WTC11 (cell line): ENCODE results near the gene NARS2.

Source experiments
- ATF1 ChIP-seq: sonication (generic); formaldehyde crosslinking; IDR thresholded peaks from 2 replicates; pipeline ENCODE4 v1.8.1; 2023; ENCODE audit warnings: mild to moderate bottlenecking, moderate library complexity, missing genetic modification reagents
- CTCF ChIP-seq: fragments of 200-600 bp; IDR thresholded peaks from 2 replicates; pipeline ENCODE4 v1.8.0; 2022; ENCODE audit warnings: antibody characterized with exemption
- E2F1 ChIP-seq: sonication (generic); formaldehyde crosslinking; IDR thresholded peaks from 2 replicates; pipeline ENCODE4 v1.8.0; 2022; ENCODE audit warnings: mild to moderate bottlenecking, missing genetic modification reagents
- FOXJ3 ChIP-seq: sonication (generic); formaldehyde crosslinking; IDR thresholded peaks from 2 replicates; pipeline ENCODE4 v1.9.0; 2021; ENCODE audit warnings: missing genetic modification reagents, mild to moderate bottlenecking, borderline replicate concordance
- FOXP1 ChIP-seq: sonication (generic); formaldehyde crosslinking; IDR thresholded peaks from 2 replicates; pipeline ENCODE4 v1.8.0; 2022; ENCODE audit warnings: missing genetic modification reagents, mild to moderate bottlenecking, moderate library complexity, borderline replicate concordance
- IRF1 ChIP-seq: sonication (generic); formaldehyde crosslinking; IDR thresholded peaks from 2 replicates; pipeline ENCODE4 v1.8.0; 2023; ENCODE audit warnings: missing genetic modification reagents
- JUN ChIP-seq: sonication (generic); formaldehyde crosslinking; IDR thresholded peaks from 2 replicates; pipeline ENCODE4 v1.8.0; 2023; ENCODE audit warnings: mild to moderate bottlenecking, missing genetic modification reagents
- NFYB ChIP-seq: sonication (generic); formaldehyde crosslinking; conservative IDR thresholded peaks from 2 replicates; pipeline ENCODE4 v1.8.0; 2022; ENCODE audit warnings: low read depth, missing genetic modification reagents
- NR3C1 ChIP-seq: sonication (generic); formaldehyde crosslinking; conservative IDR thresholded peaks from 2 replicates; pipeline ENCODE4 v1.8.1; 2023; ENCODE audit warnings: low read depth, mild to moderate bottlenecking, missing genetic modification reagents
- PRDM15 ChIP-seq: sonication (generic); formaldehyde crosslinking; IDR thresholded peaks from 2 replicates; pipeline ENCODE4 v1.8.0; 2022; ENCODE audit warnings: missing genetic modification reagents
- RELA ChIP-seq: sonication (generic); formaldehyde crosslinking; IDR thresholded peaks from 2 replicates; pipeline ENCODE4 v1.8.1; 2022; ENCODE audit warnings: missing genetic modification reagents, mild to moderate bottlenecking, borderline replicate concordance
- SP1 ChIP-seq: sonication (generic); formaldehyde crosslinking; conservative IDR thresholded peaks from 2 replicates; pipeline ENCODE4 v1.8.1; 2022; ENCODE audit warnings: missing genetic modification reagents
- USF1 ChIP-seq: sonication (generic); formaldehyde crosslinking; IDR thresholded peaks from 2 replicates; pipeline ENCODE4 v1.8.0; 2022; ENCODE audit warnings: mild to moderate bottlenecking, missing genetic modification reagents
- ZNF232 ChIP-seq: sonication (generic); formaldehyde crosslinking; IDR thresholded peaks from 2 replicates; pipeline ENCODE4 v1.8.0; 2022; ENCODE audit warnings: mild to moderate bottlenecking, missing genetic modification reagents

- TF ChIP-seq SP1 = no peak
- no peak for TF ChIP-seq IRF1 (CRISPR knock-in tag)
- no peak for TF ChIP-seq FOXJ3
- no peak for TF ChIP-seq CTCF
- TF ChIP-seq JUN (CRISPR knock-in tag) = no peak
- no peak for TF ChIP-seq NFYB (CRISPR knock-in tag)
- TF ChIP-seq USF1 (CRISPR knock-in tag) = no peak
- TF ChIP-seq RELA (CRISPR knock-in tag) = no peak
- TF ChIP-seq FOXP1 (CRISPR knock-in tag) = no peak
- no peak for TF ChIP-seq PRDM15
- TF ChIP-seq ATF1 (CRISPR knock-in tag) = no peak
- TF ChIP-seq ZNF232 (CRISPR knock-in tag) = no peak
- no peak for TF ChIP-seq NR3C1 (CRISPR knock-in tag)
- no peak for TF ChIP-seq E2F1 (CRISPR knock-in tag)
These were observed 54.4 kb downstream of the NARS2 start for GRCh38 chr11:78520230-78520629.
